B cell (primary cell): ENCODE data around the gene SLC6A6. TPM values are rescaled to one million over a fixed set of nuclear protein-coding genes. Genes with fewer than 3 reads are reported as not detected.

Experiments
- ATAC-seq: fragments of 200-7000 bp; cut with Tn5 transposase; one replicate; pipeline ENCODE4 v1.10.0; 2021; ENCODE audit warnings: low read depth, mild to moderate bottlenecking, moderate number of reproducible peaks, moderate library complexity
- CTCF ChIA-PET: fragments of 350-600 bp; sonication (Branson Sonifier 250); formaldehyde crosslinking; loops from one replicate; lab custom pipeline; 2021; ENCODE audit warnings: antibody characterized with exemption, inconsistent platforms; lab: Charles Lee
- POLR2A ChIA-PET: fragments of 350-600 bp; sonication (Branson Sonifier 250); formaldehyde crosslinking; loops from one replicate; lab custom pipeline; 2021; ENCODE audit warnings: antibody characterized with exemption; lab: Charles Lee
- DNase-seq: peaks from one replicate; pipeline ENCODE4 v3.0.0; 2013
- H2AFZ ChIP-seq: 2 replicates; pipeline ENCODE4 v1.6.1; 2012; ENCODE audit warnings: mild to moderate bottlenecking, low read depth, low read length; ENCODE audit not compliant: insufficient read depth, poor library complexity, severe bottlenecking
- H3K27ac ChIP-seq, 2 donors: 1 replicate in 1 of 2; 2 replicates in 1 of 2; pipeline ENCODE4 v1.5.1; 2012 to 2013; ENCODE audit warnings: low read length in 2 of 2, mild to moderate bottlenecking in 2 of 2, moderate library complexity in 1 of 2
- H3K27me3 ChIP-seq, 4 experiments: fragments of 200-600 bp in 1 of 4; sonication (generic) in 1 of 4; replicated peaks in 1 of 4; 1 replicate in 2 of 4; 2 replicates in 2 of 4; pipeline versions ENCODE4 v1.6.1 to v1.7.0; 2013 to 2016; ENCODE audit warnings: low read length in 3 of 4, mild to moderate bottlenecking in 2 of 4, mixed read lengths in 1 of 4, moderate library complexity in 1 of 4; ENCODE audit not compliant: insufficient read depth in 4 of 4, control insufficient read depth in 3 of 4; ENCODE audit errors: control extremely low read depth in 1 of 4
- H3K36me3 ChIP-seq, 2 experiments: replicated peaks in 1 of 2; 1 replicate in 1 of 2; 2 replicates in 1 of 2; pipeline versions ENCODE4 v1.6.1 to v1.7.1; 2013; ENCODE audit warnings: low read length in 1 of 2; ENCODE audit not compliant: insufficient read depth in 2 of 2, control insufficient read depth in 1 of 2; ENCODE audit errors: control extremely low read depth in 1 of 2, extremely low read depth in 1 of 2
- H3K4me1 ChIP-seq, 2 donors: fragments of 200-600 bp in 1 of 2; sonication (generic) in 1 of 2; 1 replicate in 1 of 2; 2 replicates in 1 of 2; pipeline versions ENCODE4 v1.5.1 to v1.6.1; 2013 to 2017; ENCODE audit warnings: low read length in 2 of 2; ENCODE audit not compliant: control insufficient read depth in 2 of 2, insufficient read depth in 2 of 2
- H3K4me2 ChIP-seq: replicated peaks from 2 replicates; pipeline ENCODE3; 2012; ENCODE audit warnings: mild to moderate bottlenecking, low read depth, low read length; ENCODE audit not compliant: poor library complexity, severe bottlenecking
- H3K4me3 ChIP-seq, 5 experiments: fragments of 200-600 bp in 1 of 5; sonication (generic) in 1 of 5; 1 replicate in 3 of 5; 2 replicates in 2 of 5; pipeline versions ENCODE4 v1.5.1 to v1.7.0; 2011 to 2016; ENCODE audit warnings: low read length in 4 of 5, mild to moderate bottlenecking in 4 of 5, low read depth in 2 of 5, control low read depth in 1 of 5, moderate library complexity in 1 of 5; ENCODE audit not compliant: insufficient read depth in 1 of 5; ENCODE audit errors: control extremely low read depth in 1 of 5, extremely low read depth in 1 of 5
- H3K79me2 ChIP-seq: fragments of 200-600 bp; sonication (generic); one replicate; pipeline ENCODE4 v1.6.0; 2016; ENCODE audit warnings: low read length; ENCODE audit not compliant: control insufficient read depth, insufficient read depth
- H3K9ac ChIP-seq: fragments of 200-600 bp; sonication (generic); 2 replicates; pipeline ENCODE4 v1.6.1; 2017; ENCODE audit warnings: mild to moderate bottlenecking, low read length, moderate library complexity
- H3K9me3 ChIP-seq, 3 donors: one replicate each; pipeline versions ENCODE4 v1.6.1 to v1.7.1; 2013; ENCODE audit warnings: low read length in 2 of 3; ENCODE audit not compliant: control insufficient read depth in 2 of 3, insufficient read depth in 1 of 3; ENCODE audit errors: control extremely low read depth in 1 of 3
- H4K20me1 ChIP-seq: 2 replicates; pipeline ENCODE4 v1.6.0; 2012; ENCODE audit warnings: mild to moderate bottlenecking, low read length; ENCODE audit not compliant: insufficient read depth, control insufficient read depth, poor library complexity, severe bottlenecking
- H3K27ac Mint-ChIP-seq: one replicate; pipeline ENCODE4 v1.8.0; 2021; ENCODE audit warnings: mixed read lengths
- H3K27me3 Mint-ChIP-seq: one replicate; pipeline ENCODE4 v1.8.0; 2021; ENCODE audit warnings: mixed read lengths
- H3K4me1 Mint-ChIP-seq: one replicate; pipeline ENCODE4 v1.8.0; 2021; ENCODE audit warnings: mixed read lengths
- H3K4me3 Mint-ChIP-seq: one replicate; pipeline ENCODE4 v1.8.0; 2021; ENCODE audit warnings: mixed read lengths
- H3K9me3 Mint-ChIP-seq: one replicate; pipeline ENCODE4 v1.8.0; 2022; ENCODE audit warnings: mixed read lengths; ENCODE audit not compliant: insufficient read depth
- EZH2 ChIP-seq: IDR thresholded peaks from 2 replicates; pipeline ENCODE4 v1.6.1; 2012; ENCODE audit warnings: borderline replicate concordance, low read depth, mild to moderate bottlenecking, moderate library complexity, low read length; ENCODE audit not compliant: insufficient read depth, poor library complexity, severe bottlenecking
- WGBS: methylation state at CpG from one replicate; pipeline ENCODE4 v1.1.5; 2013; ENCODE audit warnings: missing lambda C conversion rate; ENCODE audit not compliant: insufficient coverage; 5-methylcytosine and 5-hydroxymethylcytosine counted together
- intact Hi-C: fragments of 100-400 bp; cut with micrococcal nuclease; formaldehyde crosslinking; loops from one replicate; pipeline ENCODE4 v1.10.0; 2022
- polyA plus RNA-seq: library from polyadenylated mRNA; depleted of rRNA; stranded (reverse); fragments of >200 nt; gene quantifications from 2 replicates; pipeline ENCODE4 v1.2.3, GENCODE V29; 2012
- total RNA-seq, 2 donors: library from RNA; stranded (reverse); fragments of 120-200 nt in 1 of 2; gene quantifications; 1 replicate in 1 of 2; 2 replicates in 1 of 2; pipeline versions ENCODE4 v1.2.3 to v1.2.4, GENCODE V29; 2013 to 2022
- TF ChIP-seq, protein P1 (sequence below): fragments of 200-600 bp; IDR thresholded peaks from one replicate; pipeline ENCODE4 v1.8.0; 2022; ENCODE audit warnings: antibody characterized with exemption, mild to moderate bottlenecking

Gene SLC6A6
- total and polyA plus RNA-seq, 2 donors (not counting 1 experiment from before 2014, with no cell fraction given), result 34.2 to 48.7 TPM

GRCh38 chr3:14481018-14481645 is 78.7 kb downstream of the SLC6A6 start:
- CTCF ChIA-PET, result no interaction called here
- ATAC-seq, result no peak
- Mint-ChIP-seq H3K27me3 (no peaks in the 10 kb centered on the region), H3K27ac (no peak overlapping the region), H3K9me3 (no peaks in the 10 kb centered on the region), H3K4me3 (no peak overlapping the region), H3K4me1 (no peaks in the 10 kb centered on the region)
- Histone ChIP-seq H3K9ac (no peak overlapping the region), H3K4me1 (no peaks in the 10 kb centered on the region), H3K27ac (no peak overlapping the region), H3K27me3 (no peaks in the 10 kb centered on the region), H3K9me3 (no peaks in the 10 kb centered on the region), H3K79me2 (no peaks in the 10 kb centered on the region), H3K4me3 (no peak overlapping the region), H3K36me3 (peaks cover 0 to 91% of the 10 kb centered on the region in 2 experiments), H3K4me2 (no peak overlapping the region), H4K20me1 (no peaks in the 10 kb centered on the region), H2AFZ (no peak overlapping the region)
- intact Hi-C loops, result no loop called here
- TF ChIP-seq, protein P1, sequence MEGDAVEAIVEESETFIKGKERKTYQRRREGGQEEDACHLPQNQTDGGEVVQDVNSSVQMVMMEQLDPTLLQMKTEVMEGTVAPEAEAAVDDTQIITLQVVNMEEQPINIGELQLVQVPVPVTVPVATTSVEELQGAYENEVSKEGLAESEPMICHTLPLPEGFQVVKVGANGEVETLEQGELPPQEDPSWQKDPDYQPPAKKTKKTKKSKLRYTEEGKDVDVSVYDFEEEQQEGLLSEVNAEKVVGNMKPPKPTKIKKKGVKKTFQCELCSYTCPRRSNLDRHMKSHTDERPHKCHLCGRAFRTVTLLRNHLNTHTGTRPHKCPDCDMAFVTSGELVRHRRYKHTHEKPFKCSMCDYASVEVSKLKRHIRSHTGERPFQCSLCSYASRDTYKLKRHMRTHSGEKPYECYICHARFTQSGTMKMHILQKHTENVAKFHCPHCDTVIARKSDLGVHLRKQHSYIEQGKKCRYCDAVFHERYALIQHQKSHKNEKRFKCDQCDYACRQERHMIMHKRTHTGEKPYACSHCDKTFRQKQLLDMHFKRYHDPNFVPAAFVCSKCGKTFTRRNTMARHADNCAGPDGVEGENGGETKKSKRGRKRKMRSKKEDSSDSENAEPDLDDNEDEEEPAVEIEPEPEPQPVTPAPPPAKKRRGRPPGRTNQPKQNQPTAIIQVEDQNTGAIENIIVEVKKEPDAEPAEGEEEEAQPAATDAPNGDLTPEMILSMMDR, result no peak
- TF ChIP-seq EZH2, result no peak
- DNase-seq, result no peak
- 99% methylated on average over 5 of the region's 10 CpGs for WGBS
- POLR2A ChIA-PET, result no interaction called here

DNA sequence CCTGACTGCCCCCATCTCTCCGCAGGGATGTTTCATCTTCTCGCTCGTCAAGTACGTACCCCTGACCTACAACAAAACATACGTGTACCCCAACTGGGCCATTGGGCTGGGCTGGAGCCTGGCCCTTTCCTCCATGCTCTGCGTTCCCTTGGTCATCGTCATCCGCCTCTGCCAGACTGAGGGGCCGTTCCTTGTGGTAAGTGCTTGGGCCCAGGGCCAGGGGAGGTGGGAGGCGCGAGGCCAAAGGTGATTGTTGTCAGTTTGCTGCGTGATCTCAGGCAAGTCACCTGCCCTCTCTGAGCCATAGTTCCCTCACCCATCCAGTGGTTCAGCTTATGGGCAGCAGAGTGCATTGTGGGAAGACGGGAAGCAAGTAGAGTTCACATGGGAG is 79.2 kb downstream of the SLC6A6 start:
- Histone ChIP-seq H2AFZ (no peak overlapping the region), H4K20me1 (no peaks in the 10 kb centered on the region), H3K4me3 (no peak overlapping the region), H3K4me2 (no peak overlapping the region), H3K79me2 (no peaks in the 10 kb centered on the region), H3K27ac (no peak overlapping the region), H3K27me3 (no peaks in the 10 kb centered on the region), H3K4me1 (no peaks in the 10 kb centered on the region), H3K9ac (no peak overlapping the region), H3K9me3 (no peaks in the 10 kb centered on the region), H3K36me3 (peaks cover 0 to 91% of the 10 kb centered on the region in 2 experiments)
- POLR2A ChIA-PET, result no interaction called here
- intact Hi-C loops, result no loop called here
- Mint-ChIP-seq H3K27ac (no peak overlapping the region), H3K4me3 (no peak overlapping the region), H3K9me3 (no peaks in the 10 kb centered on the region), H3K4me1 (no peaks in the 10 kb centered on the region), H3K27me3 (no peaks in the 10 kb centered on the region)
- over 99% methylated on average over 12 of the region's 13 CpGs for WGBS
- TF ChIP-seq EZH2, result no peak
- TF ChIP-seq, protein P1, result no peak
- DNase-seq, result no peak
- ATAC-seq, result no peak
- CTCF ChIA-PET, result interaction anchor here (0.8 kb wide), 1 partner anchor 14 kb away, joined by 3 read pairs; no protein-coding TSS in a partner anchor
